PFSK-1 (cell line): ENCODE data around the gene TEAD3.

ENCODE experiments used
- POLR2AphosphoS5 ChIP-seq: IDR thresholded peaks from 2 replicates; pipeline ENCODE4 v1.6.1; 2012; ENCODE audit warnings: low read depth, mild to moderate bottlenecking, control low read depth, low read length, moderate library complexity
- SIN3A ChIP-seq: IDR thresholded peaks from 2 replicates; pipeline ENCODE4 v1.6.1; 2012; ENCODE audit warnings: mild to moderate bottlenecking, low read length, moderate library complexity, borderline replicate concordance; ENCODE audit not compliant: insufficient read depth
- TAF1 ChIP-seq: IDR thresholded peaks from 2 replicates; pipeline ENCODE4 v1.6.1; 2012; ENCODE audit warnings: low read length, control low read depth, borderline replicate concordance; ENCODE audit not compliant: insufficient read depth

DNA sequence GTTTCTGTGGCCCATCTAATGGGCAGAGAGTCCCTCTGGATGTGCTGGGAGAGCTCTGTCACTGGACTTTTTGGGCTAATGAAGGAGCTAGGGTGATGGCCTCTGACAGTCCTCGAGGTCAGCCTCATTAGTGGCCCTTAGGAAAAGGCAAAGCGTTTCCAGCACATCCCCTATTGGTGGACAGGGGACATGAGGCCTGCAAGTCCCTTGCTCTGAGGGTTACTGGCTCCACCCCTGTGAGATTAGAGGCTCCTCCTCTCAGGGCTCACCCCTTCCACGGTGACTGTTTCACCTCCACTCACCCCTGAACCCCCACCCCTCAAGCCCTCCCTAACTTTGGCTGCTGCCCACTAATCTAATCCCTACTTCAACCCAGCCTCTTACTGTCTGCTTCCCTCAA lies 57.6 kb downstream of the TEAD3 start:
- TF ChIP-seq POLR2AphosphoS5, result no peak
- TF ChIP-seq SIN3A, result no peak
- no peak for TF ChIP-seq TAF1
